Karpas-422 (cell line): ENCODE data around the gene DDX11. TPM values are rescaled to one million over a fixed set of nuclear protein-coding genes. Genes with fewer than 3 reads are reported as not detected.
"Not testable (repeated sequence)": the region's sequence is repeated elsewhere in the genome, so short reads cannot be mapped to it uniquely, and the experiment has no call there.

Experiments
- DNase-seq: peaks from one replicate; pipeline ENCODE4 v3.0.0-alpha.2; 2015
- H2AFZ ChIP-seq: fragments of 200-600 bp; sonication (generic); 2 replicates; pipeline ENCODE4 v1.6.1; 2014; ENCODE audit warnings: antibody characterized with exemption, low read length, mixed read lengths
- H3K27ac ChIP-seq: fragments of 200-600 bp; sonication (generic); 2 replicates; pipeline ENCODE4 v1.5.1; 2014; ENCODE audit warnings: mild to moderate bottlenecking, low read length, moderate library complexity
- H3K27me3 ChIP-seq: fragments of 200-600 bp; sonication (generic); 2 replicates; pipeline ENCODE4 v1.6.1; 2014; ENCODE audit warnings: low read length, mixed read lengths
- H3K36me3 ChIP-seq: fragments of 200-600 bp; sonication (generic); 2 replicates; pipeline ENCODE4 v1.6.1; 2014; ENCODE audit warnings: low read length, mixed read lengths; ENCODE audit not compliant: insufficient read depth
- H3K4me1 ChIP-seq: fragments of 200-600 bp; sonication (generic); 2 replicates; pipeline ENCODE4 v1.6.1; 2014; ENCODE audit warnings: mild to moderate bottlenecking, low read length, mixed read lengths
- H3K4me2 ChIP-seq: fragments of 200-600 bp; sonication (generic); 2 replicates; pipeline ENCODE4 v1.6.1; 2014; ENCODE audit warnings: low read length, low read depth, mild to moderate bottlenecking; ENCODE audit not compliant: poor library complexity, severe bottlenecking
- H3K4me3 ChIP-seq: fragments of 200-600 bp; sonication (generic); 2 replicates; pipeline ENCODE4 v1.5.1; 2014; ENCODE audit warnings: mild to moderate bottlenecking, antibody characterized with exemption, low read length, mixed read lengths
- H3K79me2 ChIP-seq: fragments of 200-600 bp; sonication (generic); 2 replicates; pipeline ENCODE4 v1.6.1; 2014; ENCODE audit warnings: mild to moderate bottlenecking, low read length, mixed read lengths
- H3K9ac ChIP-seq: fragments of 200-600 bp; sonication (generic); 2 replicates; pipeline ENCODE4 v1.6.0; 2014; ENCODE audit warnings: low read length
- H3K9me2 ChIP-seq: fragments of 200-600 bp; sonication (generic), shearing (Covaris generic); replicated peaks from 2 replicates; pipeline ENCODE4 v1.6.0; 2014; ENCODE audit warnings: mild to moderate bottlenecking, low read length, moderate library complexity; ENCODE audit not compliant: insufficient read depth
- H3K9me3 ChIP-seq: fragments of 300-700, 200-600 bp; sonication (generic); 2 replicates; pipeline ENCODE4 v1.6.1; 2014; ENCODE audit warnings: low read length, mixed read lengths
- H4K20me1 ChIP-seq: fragments of 200-600 bp; sonication (generic); 2 replicates; pipeline ENCODE4 v1.6.1; 2014; ENCODE audit warnings: mild to moderate bottlenecking, antibody characterized with exemption, low read length, low read depth; ENCODE audit not compliant: insufficient read depth
- total RNA-seq: library from RNA; depleted of rRNA; stranded (reverse); fragments of >200 nt; shearing (Covaris generic); gene quantifications from 2 replicates; pipeline ENCODE4 v1.2.3, GENCODE V29; 2014; ENCODE audit warnings: low replicate concordance

The DDX11 gene
- total RNA-seq, 1 experiment from 2014 or later: 27.0 TPM

- no peak overlapping the region for H3K27ac ChIP-seq
- H3K4me2 ChIP-seq: no peak overlapping the region
- H3K79me2 ChIP-seq: no peaks in the 10 kb centered on the region
- H3K9me2 ChIP-seq: no peaks in the 10 kb centered on the region
- H3K36me3 ChIP-seq: no peaks in the 10 kb centered on the region
- H3K4me1 ChIP-seq: no peaks in the 10 kb centered on the region
- H3K4me3 ChIP-seq: no peak overlapping the region
- no peak overlapping the region for H3K9ac ChIP-seq
- H2AFZ ChIP-seq: no peak overlapping the region
- DNase-seq: no peak
- H4K20me1 ChIP-seq: no peaks in the 10 kb centered on the region
- no peaks in the 10 kb centered on the region for H3K9me3 ChIP-seq
- no peaks in the 10 kb centered on the region for H3K27me3 ChIP-seq
These were observed 44.9 kb downstream of the DDX11 start for GRCh38 chr12:31118347-31119191.

- no peaks in the 10 kb centered on the region for H4K20me1 ChIP-seq
- H3K27me3 ChIP-seq: no peaks in the 10 kb centered on the region
- H3K4me2 ChIP-seq: no peak overlapping the region
- H3K4me3 ChIP-seq: no peak overlapping the region
- H3K4me1 ChIP-seq: no peaks in the 10 kb centered on the region
- H3K79me2 ChIP-seq: no peaks in the 10 kb centered on the region
- H3K9me3 ChIP-seq: no peaks in the 10 kb centered on the region
- DNase-seq: no peak
- no peak overlapping the region for H3K27ac ChIP-seq
- H2AFZ ChIP-seq: no peak overlapping the region
- no peak overlapping the region for H3K9ac ChIP-seq
- no peaks in the 10 kb centered on the region for H3K36me3 ChIP-seq
- no peaks in the 10 kb centered on the region for H3K9me2 ChIP-seq
These were observed 45.6 kb downstream of the DDX11 start for GRCh38 chr12:31119192-31119802.

DNA sequence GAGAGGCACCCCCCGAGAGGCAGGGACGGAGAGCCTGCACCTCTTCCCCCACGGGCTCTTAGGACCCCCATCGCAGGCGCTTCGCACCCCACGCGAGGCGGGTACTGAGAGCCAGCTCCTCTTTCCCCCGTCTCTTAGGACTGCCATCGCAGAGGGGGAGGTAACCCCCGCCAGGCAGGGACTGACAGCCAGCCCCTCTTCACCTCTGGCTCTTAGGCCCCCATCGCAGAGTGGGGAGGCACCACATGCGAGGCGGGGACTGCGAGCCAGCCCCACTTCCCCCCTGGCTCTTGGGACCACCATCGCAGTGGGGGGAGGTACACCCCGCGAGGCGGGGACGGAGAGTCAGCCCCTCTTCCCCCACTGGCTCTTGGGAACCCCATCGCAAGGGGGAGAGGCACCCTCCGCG is 46.1 kb downstream of the DDX11 start:
- Histone ChIP-seq H3K4me1 (no peaks in the 10 kb centered on the region), H3K4me2 (no peak overlapping the region), H3K27me3 (no peaks in the 10 kb centered on the region), H3K79me2 (no peaks in the 10 kb centered on the region), H3K27ac (no peak overlapping the region), H3K4me3 (no peak overlapping the region), H3K9me3 (no peaks in the 10 kb centered on the region), H2AFZ (no peak overlapping the region), H3K9me2 (no peaks in the 10 kb centered on the region), H3K9ac (no peak overlapping the region), H4K20me1 (no peaks in the 10 kb centered on the region), H3K36me3 (no peaks in the 10 kb centered on the region)
- DNase-seq: no peak

- no peak overlapping the region for H3K27ac ChIP-seq
- no peaks in the 10 kb centered on the region for H3K79me2 ChIP-seq
- no peak for DNase-seq
- no peaks in the 10 kb centered on the region for H4K20me1 ChIP-seq
- no peak overlapping the region for H2AFZ ChIP-seq
- no peak overlapping the region for H3K9ac ChIP-seq
- no peaks in the 10 kb centered on the region for H3K4me1 ChIP-seq
- H3K9me2 ChIP-seq: no peaks in the 10 kb centered on the region
- H3K27me3 ChIP-seq: no peaks in the 10 kb centered on the region
- no peak overlapping the region for H3K4me3 ChIP-seq
- H3K4me2 ChIP-seq: no peak overlapping the region
- no peaks in the 10 kb centered on the region for H3K9me3 ChIP-seq
- no peaks in the 10 kb centered on the region for H3K36me3 ChIP-seq
These were observed 46.8 kb downstream of the DDX11 start for GRCh38 chr12:31120392-31121008.

- H3K36me3 ChIP-seq, H3K4me3 ChIP-seq, DNase-seq, H3K27me3 ChIP-seq, H3K9ac ChIP-seq, H3K9me3 ChIP-seq, H3K4me2 ChIP-seq, H3K79me2 ChIP-seq, H2AFZ ChIP-seq, H3K9me2 ChIP-seq, H3K27ac ChIP-seq, H4K20me1 ChIP-seq, H3K4me1 ChIP-seq: not testable (repeated sequence)
These were observed 47.5 kb downstream of the DDX11 start for GRCh38 chr12:31121022-31121728.

DNA sequence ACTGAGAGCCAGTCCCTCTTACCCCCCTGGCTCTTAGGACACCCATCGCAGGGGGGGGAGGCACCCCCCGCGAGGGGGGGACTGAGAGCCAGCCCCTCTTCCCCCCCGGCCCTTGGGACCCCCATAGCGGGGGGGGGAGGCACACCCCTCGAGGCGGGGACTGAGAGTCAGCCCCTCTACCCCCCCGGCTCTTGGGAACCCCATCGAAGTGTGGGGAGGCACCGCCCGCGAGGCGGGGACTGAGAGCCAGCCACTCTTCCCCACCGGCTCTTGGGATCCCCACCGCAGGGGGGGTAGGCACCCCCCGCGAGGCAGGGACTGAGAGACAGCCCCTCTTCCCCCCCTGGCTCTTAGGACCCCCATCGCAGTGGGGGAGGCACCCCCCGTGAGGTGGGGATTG is 48.8 kb downstream of the DDX11 start:
- no peak overlapping the region for H3K4me3 ChIP-seq
- no peak overlapping the region for H3K4me2 ChIP-seq
- no peak for DNase-seq
- no peaks in the 10 kb centered on the region for H3K9me3 ChIP-seq
- H2AFZ ChIP-seq: no peak overlapping the region
- no peaks in the 10 kb centered on the region for H3K79me2 ChIP-seq
- H3K27ac ChIP-seq: no peak overlapping the region
- no peaks in the 10 kb centered on the region for H3K4me1 ChIP-seq
- no peaks in the 10 kb centered on the region for H3K27me3 ChIP-seq
- H3K36me3 ChIP-seq: no peaks in the 10 kb centered on the region
- H3K9me2 ChIP-seq: no peaks in the 10 kb centered on the region
- H3K9ac ChIP-seq: no peak overlapping the region
- H4K20me1 ChIP-seq: no peaks in the 10 kb centered on the region

- H3K9me2 ChIP-seq, H3K27me3 ChIP-seq, H3K4me1 ChIP-seq: not testable (repeated sequence)
These were observed 50.5 kb downstream of the DDX11 start for GRCh38 chr12:31124158-31124557.

GRCh38 chr12:31125171-31125570 is 51.5 kb downstream of the DDX11 start:
- not testable (repeated sequence) for H3K36me3 ChIP-seq, H3K9me3 ChIP-seq, H3K79me2 ChIP-seq, DNase-seq, H3K9me2 ChIP-seq, H3K4me2 ChIP-seq, H3K27me3 ChIP-seq, H2AFZ ChIP-seq, H3K27ac ChIP-seq, H3K4me1 ChIP-seq, H4K20me1 ChIP-seq, H3K9ac ChIP-seq, H3K4me3 ChIP-seq

More at GRCh38 chr12:31124158-31124557, 50.5 kb downstream of the DDX11 start:
- H3K9ac ChIP-seq, H2AFZ ChIP-seq, H3K79me2 ChIP-seq, H3K9me3 ChIP-seq, H3K27ac ChIP-seq, H3K36me3 ChIP-seq, H3K4me2 ChIP-seq, H4K20me1 ChIP-seq, H3K4me3 ChIP-seq, DNase-seq: not testable (repeated sequence)
